Thyroid gland (tissue), 4 donors: ENCODE results near the gene AR. TPM values are rescaled to one million over a fixed set of nuclear protein-coding genes. Genes with fewer than 3 reads are reported as not detected.

ENCODE experiments used
- DNase-seq, 2 donors: peaks; one replicate each; pipeline ENCODE4 v3.0.0-alpha.2; 2019
- H3K27ac ChIP-seq, 3 donors: fragments of 200-600 bp; sonication (generic); 1 replicate in 2 of 3; 2 replicates in 1 of 3; pipeline ENCODE4 v1.5.1; 2016 to 2019; ENCODE audit warnings: mild to moderate bottlenecking in 1 of 3, moderate library complexity in 1 of 3
- H3K27me3 ChIP-seq: fragments of 200-600 bp; sonication (generic); one replicate; pipeline ENCODE4 v1.5.1; 2019
- H3K36me3 ChIP-seq, 2 donors: fragments of 200-600 bp; sonication (generic); one replicate each; pipeline ENCODE4 v1.5.1; 2016 to 2019
- H3K4me1 ChIP-seq, 2 donors: fragments of 200-600 bp; sonication (generic); one replicate each; pipeline ENCODE4 v1.5.1; 2017 to 2019
- H3K4me3 ChIP-seq, 3 donors: fragments of 200-600 bp; sonication (generic); replicated peaks in 1 of 3; 1 replicate in 2 of 3; 2 replicates in 1 of 3; pipeline ENCODE4 v1.5.1; 2016; ENCODE audit warnings: mild to moderate bottlenecking in 1 of 3
- H3K9me3 ChIP-seq: fragments of 200-600 bp; sonication (generic); one replicate; pipeline ENCODE4 v1.5.1; 2017
- POLR2A ChIP-seq, 2 donors: fragments of 450-650 bp; IDR thresholded peaks; one replicate each; pipeline ENCODE4 v1.6.1; 2017; ENCODE audit warnings: antibody characterized with exemption in 2 of 2, mild to moderate bottlenecking in 2 of 2, moderate library complexity in 1 of 2
- WGBS, 2 donors: methylation state at CpG; one replicate each; pipeline ENCODE4 v1.1.5; 2017; 5-methylcytosine and 5-hydroxymethylcytosine counted together
- intact Hi-C: fragments of 100-400 bp; cut with DNase I; formaldehyde crosslinking; loops from one replicate; pipeline ENCODE4 v1.15.1; 2023
- total RNA-seq, 4 donors: library from RNA; depleted of rRNA; stranded (reverse); fragments of >200 nt; gene quantifications; one replicate each; pipeline ENCODE4 v1.2.3, GENCODE V29; 2016
- TF ChIP-seq, protein P1 (sequence below), 6 experiments: fragments of 200-600 bp in 3 of 6; fragments of 450-650 bp in 3 of 6; sonication (generic) in 3 of 6; IDR thresholded peaks; one replicate each; pipeline ENCODE4 v1.5.1; 2016 to 2019; ENCODE audit warnings: antibody characterized with exemption in 6 of 6, mild to moderate bottlenecking in 2 of 6, inconsistent platforms in 1 of 6, moderate library complexity in 1 of 6

AR gene
- total RNA-seq, 4 donors from 2014 or later, result 5.2 to 15.0 (median 11.6) TPM

DNA sequence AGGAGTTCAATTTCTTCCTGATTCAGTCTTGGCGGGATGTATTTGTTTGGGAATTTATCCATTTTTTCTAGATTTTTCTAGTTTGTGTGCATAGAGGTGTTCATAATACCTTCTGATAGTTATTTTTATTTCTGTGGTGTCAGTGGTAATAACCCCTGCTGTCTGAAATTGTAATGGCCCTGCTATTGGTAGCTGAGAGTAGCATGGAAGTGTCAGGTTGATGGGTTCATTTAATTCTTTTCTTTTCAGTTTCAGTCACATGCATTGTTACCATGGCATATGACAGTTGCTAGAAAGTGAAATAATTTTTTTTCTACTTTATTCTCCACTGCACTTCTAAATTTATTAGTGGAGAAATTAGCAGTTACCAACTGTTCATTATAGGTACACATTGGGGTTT, 20.7 kb downstream of the AR start:
- Histone ChIP-seq H3K27me3 (no peaks in the 10 kb centered on the region), H3K4me3 (no peak overlapping the region), H3K4me1 (no peaks in the 10 kb centered on the region), H3K9me3 (no peaks in the 10 kb centered on the region), H3K27ac (no peak overlapping the region), H3K36me3 (no peaks in the 10 kb centered on the region)
- no peak for DNase-seq
- WGBS, 2 donors, result 96 to 100% methylated on average over 1 of the region's 1 CpG
- TF ChIP-seq, protein P1, sequence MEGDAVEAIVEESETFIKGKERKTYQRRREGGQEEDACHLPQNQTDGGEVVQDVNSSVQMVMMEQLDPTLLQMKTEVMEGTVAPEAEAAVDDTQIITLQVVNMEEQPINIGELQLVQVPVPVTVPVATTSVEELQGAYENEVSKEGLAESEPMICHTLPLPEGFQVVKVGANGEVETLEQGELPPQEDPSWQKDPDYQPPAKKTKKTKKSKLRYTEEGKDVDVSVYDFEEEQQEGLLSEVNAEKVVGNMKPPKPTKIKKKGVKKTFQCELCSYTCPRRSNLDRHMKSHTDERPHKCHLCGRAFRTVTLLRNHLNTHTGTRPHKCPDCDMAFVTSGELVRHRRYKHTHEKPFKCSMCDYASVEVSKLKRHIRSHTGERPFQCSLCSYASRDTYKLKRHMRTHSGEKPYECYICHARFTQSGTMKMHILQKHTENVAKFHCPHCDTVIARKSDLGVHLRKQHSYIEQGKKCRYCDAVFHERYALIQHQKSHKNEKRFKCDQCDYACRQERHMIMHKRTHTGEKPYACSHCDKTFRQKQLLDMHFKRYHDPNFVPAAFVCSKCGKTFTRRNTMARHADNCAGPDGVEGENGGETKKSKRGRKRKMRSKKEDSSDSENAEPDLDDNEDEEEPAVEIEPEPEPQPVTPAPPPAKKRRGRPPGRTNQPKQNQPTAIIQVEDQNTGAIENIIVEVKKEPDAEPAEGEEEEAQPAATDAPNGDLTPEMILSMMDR (IDR thresholded peaks at IDR 0.05), result no peak
- TF ChIP-seq POLR2A (IDR thresholded peaks at IDR 0.05), result no peak
- intact Hi-C loops, result no loop called here

DNA sequence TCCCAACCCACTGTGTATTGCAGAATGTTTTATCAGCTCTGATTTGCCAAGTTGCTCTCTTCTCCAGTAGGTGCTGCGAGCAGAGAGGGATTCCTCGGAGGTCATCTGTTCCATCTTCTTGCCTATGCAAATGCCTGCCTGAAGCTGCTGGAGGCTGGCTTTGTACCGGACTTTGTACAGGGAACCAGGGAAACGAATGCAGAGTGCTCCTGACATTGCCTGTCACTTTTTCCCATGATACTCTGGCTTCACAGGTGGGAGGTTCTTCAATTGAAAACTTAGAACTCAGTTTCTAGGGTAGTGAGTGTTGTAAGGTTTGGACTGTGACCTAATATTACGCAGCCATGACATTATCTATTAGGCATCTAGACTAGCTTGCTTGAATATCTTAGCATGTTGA, 24.9 kb downstream of the AR start:
- no peak for DNase-seq
- no peaks in the 10 kb centered on the region for H3K9me3 ChIP-seq
- no peaks in the 10 kb centered on the region for H3K4me1 ChIP-seq
- no peak overlapping the region for H3K4me3 ChIP-seq
- intact Hi-C loops, result no loop called here
- WGBS, 2 donors, result 68 to 72% methylated on average over 5 of the region's 5 CpGs
- no peak for TF ChIP-seq POLR2A (IDR thresholded peaks at IDR 0.05)
- TF ChIP-seq, protein P1 (IDR thresholded peaks at IDR 0.05), result no peak
- no peak overlapping the region for H3K27ac ChIP-seq
- H3K27me3 ChIP-seq, result no peaks in the 10 kb centered on the region
- H3K36me3 ChIP-seq, result no peaks in the 10 kb centered on the region

DNA sequence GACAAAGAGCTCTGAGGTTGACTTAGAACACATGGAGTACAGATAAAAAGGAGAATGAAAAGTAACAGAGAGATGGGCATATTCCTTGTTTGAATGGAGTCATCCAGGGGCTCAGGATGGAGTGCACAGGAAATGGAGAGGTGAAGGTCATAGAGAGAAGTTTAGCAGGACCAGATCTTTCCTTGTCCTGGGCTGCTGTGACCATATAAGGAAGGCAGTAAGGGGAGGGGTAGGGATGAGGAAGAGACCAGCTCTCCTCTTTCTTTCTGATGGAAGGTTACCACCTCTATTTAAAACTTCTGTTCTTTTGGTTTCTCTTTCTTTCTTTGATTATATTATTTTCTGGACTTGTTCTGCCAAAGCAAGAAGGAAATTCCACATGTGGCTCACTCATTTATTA, 27.0 kb downstream of the AR start:
- Histone ChIP-seq H3K36me3 (no peaks in the 10 kb centered on the region), H3K27me3 (no peaks in the 10 kb centered on the region), H3K9me3 (no peaks in the 10 kb centered on the region), H3K4me1 (no peaks in the 10 kb centered on the region), H3K27ac (no peak overlapping the region), H3K4me3 (no peak overlapping the region)
- intact Hi-C loops, result no loop called here
- DNase-seq, result no peak
- TF ChIP-seq POLR2A (IDR thresholded peaks at IDR 0.05), result no peak
- TF ChIP-seq, protein P1 (IDR thresholded peaks at IDR 0.05), result no peak

DNA sequence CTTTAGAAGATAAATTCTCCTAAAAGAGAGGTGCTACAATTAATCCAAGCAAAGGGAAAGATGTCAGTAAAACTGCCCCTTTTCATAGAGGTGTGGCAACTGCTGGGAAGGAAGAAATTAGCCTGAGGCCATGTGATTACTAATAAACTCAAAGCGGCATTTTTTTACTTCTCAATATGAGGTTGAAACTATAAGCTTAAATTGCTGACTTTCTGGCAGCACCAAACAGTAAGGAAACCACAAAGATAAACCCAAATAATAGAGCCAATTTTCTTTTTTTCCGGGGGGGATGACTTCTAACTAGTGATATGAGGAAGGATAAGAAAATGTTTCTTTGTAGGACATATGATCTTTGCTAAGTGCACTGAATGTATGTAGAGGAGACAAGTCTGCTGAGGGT, 30.9 kb downstream of the AR start:
- intact Hi-C loops, result no loop called here
- Histone ChIP-seq H3K9me3 (no peaks in the 10 kb centered on the region), H3K4me1 (no peaks in the 10 kb centered on the region), H3K36me3 (no peaks in the 10 kb centered on the region), H3K27me3 (no peaks in the 10 kb centered on the region), H3K4me3 (no peak overlapping the region), H3K27ac (no peak overlapping the region)
- TF ChIP-seq, protein P1 (IDR thresholded peaks at IDR 0.05), result no peak
- TF ChIP-seq POLR2A (IDR thresholded peaks at IDR 0.05), result no peak
- 75 to 78% methylated on average over 2 of the region's 2 CpGs for WGBS, 2 donors
- DNase-seq, result no peak

DNA sequence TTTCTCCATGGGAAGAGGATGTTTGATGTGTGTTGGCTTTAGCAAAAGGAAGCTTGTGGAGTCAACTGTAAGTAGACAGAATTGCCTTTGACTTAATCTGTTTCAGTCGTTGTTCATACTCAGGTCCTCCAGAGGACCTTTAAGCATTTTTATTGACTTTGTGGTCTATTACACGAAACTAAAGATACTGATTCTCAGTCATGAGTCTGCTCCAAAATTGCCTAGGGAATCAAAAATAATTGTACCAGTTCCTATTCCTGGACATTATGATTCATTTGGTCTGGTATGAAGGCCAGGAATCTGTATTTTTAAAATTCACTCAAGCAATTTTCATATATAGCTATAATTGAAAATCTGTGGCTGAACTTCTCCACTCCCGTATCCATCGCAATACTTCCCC, 38.6 kb downstream of the AR start:
- TF ChIP-seq POLR2A (IDR thresholded peaks at IDR 0.05), result no peak
- H3K9me3 ChIP-seq, result no peaks in the 10 kb centered on the region
- no peak overlapping the region for H3K4me3 ChIP-seq
- DNase-seq, result no peak
- intact Hi-C loops, result no loop called here
- no peak overlapping the region for H3K27ac ChIP-seq
- 82 to 91% methylated on average over 4 of the region's 4 CpGs for WGBS, 2 donors
- H3K4me1 ChIP-seq, result no peaks in the 10 kb centered on the region
- H3K36me3 ChIP-seq, result no peaks in the 10 kb centered on the region
- H3K27me3 ChIP-seq, result no peaks in the 10 kb centered on the region

DNA sequence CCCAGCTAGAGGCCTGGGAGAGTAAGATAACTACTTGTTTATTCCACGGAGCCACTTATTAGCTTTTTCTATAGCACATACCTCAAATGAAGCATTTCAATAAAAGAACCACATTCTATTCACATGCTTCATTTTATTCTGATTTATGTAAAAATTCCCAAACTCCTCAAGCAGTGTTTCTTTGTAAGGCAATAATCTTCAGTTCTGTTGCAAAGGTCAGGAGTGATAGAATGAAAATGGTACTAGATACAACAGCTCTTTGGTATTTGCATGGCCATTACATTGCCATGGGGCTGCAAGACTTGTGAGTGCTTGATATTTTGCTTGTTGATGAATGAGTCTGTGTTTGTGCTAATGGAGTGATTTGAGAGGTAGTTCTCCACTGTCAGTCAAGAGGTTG, 39.4 kb downstream of the AR start:
- no peak for DNase-seq
- intact Hi-C loops, result no loop called here

More for the DNA sequence above, 39.4 kb downstream of the AR start:
- no peak overlapping the region for H3K27ac ChIP-seq
- no peaks in the 10 kb centered on the region for H3K27me3 ChIP-seq
- H3K36me3 ChIP-seq, result no peaks in the 10 kb centered on the region
- 80 to 86% methylated on average over 1 of the region's 1 CpG for WGBS, 2 donors
- H3K4me1 ChIP-seq, result no peaks in the 10 kb centered on the region
- H3K9me3 ChIP-seq, result no peaks in the 10 kb centered on the region
- no peak overlapping the region for H3K4me3 ChIP-seq
- no peak for TF ChIP-seq POLR2A (IDR thresholded peaks at IDR 0.05)
- TF ChIP-seq, protein P1 (IDR thresholded peaks at IDR 0.05), result no peak
